Measurements from ENCODE around the gene TMTC1.

GRCh38 chr12:29763301-29763683 lies 20.4 kb downstream of the TMTC1 start:
- no peak for TF ChIP-seq CTCF (IDR thresholded peaks at IDR 0.05)
- TF ChIP-seq USF2 (IDR thresholded peaks at IDR 0.05; ENCODE audit: borderline replicate concordance, low read depth, low read length), result no peak
- TF ChIP-seq PBX3 (IDR thresholded peaks at IDR 0.05), result no peak
- no peak for TF ChIP-seq EZH2phosphoT487 (IDR thresholded peaks at IDR 0.05; ENCODE audit: borderline replicate concordance, low read depth)
